Lung (tissue), 13 donors: ENCODE measurements around the gene CELF3. TPM values are rescaled to one million over a fixed set of nuclear protein-coding genes. Genes with fewer than 3 reads are reported as not detected.

Experiments
- ATAC-seq: fragments of 200-7000 bp; cut with Tn5 transposase; one replicate; pipeline ENCODE4 v1.9.1; 2020; ENCODE audit warnings: moderate number of reproducible peaks; ENCODE audit not compliant: insufficient read depth, low FRiP score
- DNase-seq, 3 donors: peaks; one replicate each; pipeline ENCODE4 v3.0.0-alpha.2; 2013 to 2017
- H3K27ac ChIP-seq, 2 donors: one replicate each; pipeline ENCODE4 v1.5.1; 2013; ENCODE audit warnings: mild to moderate bottlenecking in 2 of 2, moderate library complexity in 2 of 2, control low read depth in 1 of 2, inconsistent platforms in 1 of 2, low read depth in 1 of 2, low read length in 1 of 2
- H3K27me3 ChIP-seq, 3 donors: one replicate each; pipeline ENCODE4 v1.5.1; 2013; ENCODE audit warnings: low read length in 2 of 3; ENCODE audit not compliant: control insufficient read depth in 3 of 3, insufficient read depth in 3 of 3
- H3K36me3 ChIP-seq, 4 donors: one replicate each; pipeline ENCODE4 v1.5.1; 2013; ENCODE audit warnings: low read length in 4 of 4, mild to moderate bottlenecking in 1 of 4, moderate library complexity in 1 of 4; ENCODE audit not compliant: control insufficient read depth in 4 of 4, insufficient read depth in 4 of 4
- H3K4me1 ChIP-seq, 5 donors: one replicate each; pipeline ENCODE4 v1.5.1; 2013; ENCODE audit warnings: low read length in 5 of 5, mild to moderate bottlenecking in 2 of 5, moderate library complexity in 1 of 5; ENCODE audit not compliant: control insufficient read depth in 5 of 5, insufficient read depth in 5 of 5
- H3K4me3 ChIP-seq: one replicate; pipeline ENCODE4 v1.5.1; 2013; ENCODE audit warnings: mild to moderate bottlenecking, control low read depth, moderate library complexity
- H3K9ac ChIP-seq, 2 donors: one replicate each; pipeline ENCODE4 v1.5.1; 2013; ENCODE audit warnings: low read length in 2 of 2, control low read depth in 1 of 2; ENCODE audit not compliant: insufficient read depth in 1 of 2
- H3K9me3 ChIP-seq, 4 donors: one replicate each; pipeline ENCODE4 v1.5.1; 2013; ENCODE audit warnings: low read length in 3 of 4, mild to moderate bottlenecking in 1 of 4, moderate library complexity in 1 of 4; ENCODE audit not compliant: control insufficient read depth in 4 of 4, insufficient read depth in 3 of 4
- WGBS, 2 donors: extraction: QIAGEN DNeasy Blood & Tissue Kit; methylation state at CpG; one replicate each; pipeline ENCODE4 v1.1.7; 2013; 5-methylcytosine and 5-hydroxymethylcytosine counted together
- polyA plus RNA-seq, 2 donors: library from polyadenylated mRNA; stranded (reverse); fragments of 200-250 nt; gene quantifications; one replicate each; pipeline ENCODE4 v1.2.1, GENCODE V29; 2013
- small RNA-seq: library from RNA; depleted of rRNA; stranded (forward); fragments of <200 nt; gene quantifications from one replicate; pipeline ENCODE3, GENCODE V24; 2014; ENCODE audit warnings: low replicate concordance
- total RNA-seq, 2 donors: library from RNA; depleted of rRNA in 1 of 2; stranded (reverse); fragments of >200 nt in 1 of 2; gene quantifications; one replicate each; pipeline ENCODE4 v1.2.1, GENCODE V29; 2014 to 2021
- TF ChIP-seq, protein P1 (sequence below): IDR thresholded peaks from 2 replicates; pipeline ENCODE4 v1.5.1; 2012; ENCODE audit warnings: mild to moderate bottlenecking; ENCODE audit errors: control extremely low read depth, extremely low read depth
- donor health status: control.
- donor health status: control.
- donor health status: Bipolar disorder and iron deficiency.
- donor health status: healthy.
- donor health status: DM: yes; HTN: yes; CAD: no.

The CELF3 gene
- total and polyA plus RNA-seq, 4 donors, result 0.06 to 0.31 (median 0.10) TPM

DNA sequence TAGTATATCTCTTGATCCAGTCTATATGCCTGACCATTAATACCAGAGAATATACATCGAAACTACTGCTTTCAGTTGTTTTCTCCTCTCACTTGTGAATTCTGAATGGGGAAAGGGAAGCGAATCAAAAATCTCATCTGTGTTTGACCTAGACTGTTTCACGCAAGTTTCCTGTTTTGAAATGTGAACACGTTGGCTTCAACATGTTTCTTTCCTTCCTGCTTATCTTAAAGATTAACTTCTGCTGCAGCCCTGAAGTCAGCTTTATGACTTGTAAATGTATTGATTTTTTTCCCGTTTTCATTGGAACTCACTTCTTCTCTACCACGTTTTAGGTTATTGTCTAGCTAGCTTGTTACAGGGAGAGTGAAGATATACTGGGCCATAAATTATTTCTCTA is 54.9 kb downstream of the CELF3 start:
- DNase-seq, result peak in 1 of 3 donors; percentile 12
- no peak for ATAC-seq
- no peak overlapping the region for H3K27ac ChIP-seq

DNA sequence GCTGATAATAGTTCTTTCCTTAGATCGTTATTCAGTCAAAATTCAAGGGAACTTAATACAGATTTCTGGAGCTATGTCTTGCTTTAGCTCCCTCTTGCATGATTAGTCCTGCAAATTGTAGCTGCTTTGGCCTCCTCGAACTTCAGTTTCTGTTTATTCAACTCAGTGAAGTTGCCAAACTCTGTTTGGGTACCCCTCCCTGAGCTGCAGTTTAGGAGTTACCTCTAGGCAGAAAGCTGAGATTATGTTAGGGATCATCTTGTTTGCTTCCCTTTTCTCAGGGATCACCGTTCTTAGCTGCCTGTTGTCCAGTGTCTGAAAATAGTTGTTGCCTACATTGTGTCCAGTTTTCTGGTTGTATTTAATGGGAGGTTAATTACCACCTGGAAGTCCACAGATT is 61.2 kb downstream of the CELF3 start:
- peaks cover 0 to 3% (median 0%) of the 10 kb centered on the region in 4 donors for H3K9me3 ChIP-seq
- no peak overlapping the region for H3K27ac ChIP-seq
- DNase-seq (no peak), ATAC-seq (no peak)
- TF ChIP-seq, protein P1, sequence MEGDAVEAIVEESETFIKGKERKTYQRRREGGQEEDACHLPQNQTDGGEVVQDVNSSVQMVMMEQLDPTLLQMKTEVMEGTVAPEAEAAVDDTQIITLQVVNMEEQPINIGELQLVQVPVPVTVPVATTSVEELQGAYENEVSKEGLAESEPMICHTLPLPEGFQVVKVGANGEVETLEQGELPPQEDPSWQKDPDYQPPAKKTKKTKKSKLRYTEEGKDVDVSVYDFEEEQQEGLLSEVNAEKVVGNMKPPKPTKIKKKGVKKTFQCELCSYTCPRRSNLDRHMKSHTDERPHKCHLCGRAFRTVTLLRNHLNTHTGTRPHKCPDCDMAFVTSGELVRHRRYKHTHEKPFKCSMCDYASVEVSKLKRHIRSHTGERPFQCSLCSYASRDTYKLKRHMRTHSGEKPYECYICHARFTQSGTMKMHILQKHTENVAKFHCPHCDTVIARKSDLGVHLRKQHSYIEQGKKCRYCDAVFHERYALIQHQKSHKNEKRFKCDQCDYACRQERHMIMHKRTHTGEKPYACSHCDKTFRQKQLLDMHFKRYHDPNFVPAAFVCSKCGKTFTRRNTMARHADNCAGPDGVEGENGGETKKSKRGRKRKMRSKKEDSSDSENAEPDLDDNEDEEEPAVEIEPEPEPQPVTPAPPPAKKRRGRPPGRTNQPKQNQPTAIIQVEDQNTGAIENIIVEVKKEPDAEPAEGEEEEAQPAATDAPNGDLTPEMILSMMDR, result no peak
- H3K36me3 ChIP-seq, result peaks cover 4 to 13% (median 9%) of the 10 kb centered on the region in 4 donors
- H3K9ac ChIP-seq, result no peak overlapping the region
- WGBS, 2 donors, result 28 to 32% methylated on average over 3 of the region's 3 CpGs
- no peak overlapping the region for H3K4me3 ChIP-seq
- H3K27me3 ChIP-seq, result no peaks in the 10 kb centered on the region
- H3K4me1 ChIP-seq, result peaks cover 0 to 2% (median 0%) of the 10 kb centered on the region in 5 donors

More for the DNA sequence above, 54.9 kb downstream of the CELF3 start:
- H3K4me3 ChIP-seq, result no peak overlapping the region
- H3K9me3 ChIP-seq, result peaks cover 0 to 3% (median 0%) of the 10 kb centered on the region in 4 donors
- H3K27me3 ChIP-seq, result no peaks in the 10 kb centered on the region
- H3K36me3 ChIP-seq, result peaks cover 2 to 14% (median 7%) of the 10 kb centered on the region in 4 donors
- peaks cover 0 to 2% (median 0%) of the 10 kb centered on the region in 5 donors for H3K4me1 ChIP-seq
- 23 to 49% methylated on average over 6 of the region's 6 CpGs for WGBS, 2 donors
- H3K9ac ChIP-seq, result no peak overlapping the region
- TF ChIP-seq, protein P1, result no peak

DNA sequence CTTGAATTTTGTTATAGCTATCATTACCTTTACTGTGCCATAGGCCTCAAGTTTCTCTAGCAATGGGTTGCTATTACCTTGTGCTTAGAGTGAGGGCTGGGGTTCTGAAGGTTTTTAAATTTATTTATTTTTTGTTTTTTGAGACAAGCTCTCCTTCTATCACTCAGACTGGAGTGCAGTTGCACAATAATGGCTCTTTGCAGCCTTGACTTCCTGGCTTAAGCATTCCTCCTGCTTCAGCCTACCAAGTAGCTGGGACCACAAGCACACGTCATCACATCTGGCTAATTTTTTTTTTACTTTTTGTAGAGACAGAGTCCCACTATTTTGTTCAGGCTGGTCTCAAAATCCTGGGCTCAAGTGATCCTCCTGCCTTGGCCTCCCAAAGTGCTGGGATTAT is 63.2 kb downstream of the CELF3 start:
- 23 to 47% methylated on average over 1 of the region's 1 CpG for WGBS, 2 donors
- no peak overlapping the region for H3K9ac ChIP-seq
- no peak overlapping the region for H3K4me3 ChIP-seq
- peaks cover 0 to 2% (median 0%) of the 10 kb centered on the region in 5 donors for H3K4me1 ChIP-seq
- DNase-seq, result no peak
- H3K27me3 ChIP-seq, result no peaks in the 10 kb centered on the region
- ATAC-seq, result no peak
- peaks cover 0 to 3% (median 0%) of the 10 kb centered on the region in 4 donors for H3K9me3 ChIP-seq
- no peak overlapping the region for H3K27ac ChIP-seq
- H3K36me3 ChIP-seq, result peaks cover 0 to 11% (median 7%) of the 10 kb centered on the region in 4 donors
- TF ChIP-seq, protein P1, result no peak

Small RNAs within 50 kb of the gene (small RNA-seq; reads per million reads assigned to genes)
- not detected for gene RNU6-662P

Other genes with a start within 250 kb of the CELF3 start
- 10 to 100 TPM; 38.9 to 74.9 TPM for gene CGN, start 205.4 kb downstream of the CELF3 start, total RNA-seq
- gene CGN, start 205.4 kb downstream of the CELF3 start, polyA plus RNA-seq, result 10 to 100 TPM; 23.4 to 34.7 TPM
- gene TUFT1, start 176.5 kb downstream of the CELF3 start, total RNA-seq, result 10 to 100 TPM in 1 of 2 donors, 1 to 10 TPM in 1; 9.2 to 13.9 TPM
- gene TUFT1, start 176.5 kb downstream of the CELF3 start, polyA plus RNA-seq, result 1 to 10 TPM; 5.6 to 6.2 TPM
- 10 to 100 TPM; 40.6 to 63.7 TPM for gene SNX27, start 104.8 kb downstream of the CELF3 start, total RNA-seq
- gene SNX27, start 104.8 kb downstream of the CELF3 start, polyA plus RNA-seq, result 10 to 100 TPM; 12.1 to 12.3 TPM
- gene RIIAD1, start 4.7 kb upstream of the CELF3 start, total RNA-seq, result 10 to 100 TPM in 1 of 2 donors, 1 to 10 TPM in 1; 8.8 to 17.1 TPM
- 1 to 10 TPM; 8.6 to 9.3 TPM for gene RIIAD1, start 4.7 kb upstream of the CELF3 start, polyA plus RNA-seq
- gene MRPL9, start 46.7 kb upstream of the CELF3 start, total RNA-seq, result 10 to 100 TPM; 55.6 to 55.7 TPM
- gene MRPL9, start 46.7 kb upstream of the CELF3 start, polyA plus RNA-seq, result 10 to 100 TPM; 51.0 to 68.1 TPM
- 10 to 100 TPM; 11.6 to 18.1 TPM for gene TDRKH, start 73.7 kb upstream of the CELF3 start, total RNA-seq
- gene TDRKH, start 73.7 kb upstream of the CELF3 start, polyA plus RNA-seq, result 1 to 10 TPM; 5.6 to 6.1 TPM
- under 1 TPM in 1 of 2 donors, not detected in 1; 0.40 TPM for gene LINGO4, start 88.6 kb upstream of the CELF3 start, total RNA-seq
- under 1 TPM; 0.05 to 0.12 TPM for gene LINGO4, start 88.6 kb upstream of the CELF3 start, polyA plus RNA-seq
- 10 to 100 TPM; 10.9 to 24.7 TPM for gene RORC, start 115.0 kb upstream of the CELF3 start, total RNA-seq
- 1 to 10 TPM; 7.6 to 8.4 TPM for gene RORC, start 115.0 kb upstream of the CELF3 start, polyA plus RNA-seq
- under 1 TPM in 1 of 2 donors, not detected in 1; 0.40 TPM for gene C2CD4D, start 123.0 kb upstream of the CELF3 start, total RNA-seq
- gene C2CD4D, start 123.0 kb upstream of the CELF3 start, polyA plus RNA-seq, result under 1 TPM; 0.10 to 0.19 TPM
- gene THEM5, start 136.9 kb upstream of the CELF3 start, total RNA-seq, result not detected
- gene THEM5, start 136.9 kb upstream of the CELF3 start, polyA plus RNA-seq, result not detected
- gene THEM4, start 192.7 kb upstream of the CELF3 start, total RNA-seq, result 10 to 100 TPM; 11.5 to 15.6 TPM
- gene THEM4, start 192.7 kb upstream of the CELF3 start, polyA plus RNA-seq, result 10 to 100 TPM; 10.3 to 15.7 TPM